WTC11 (cell line): Measurements from ENCODE around the gene TYROBP. TPM values are rescaled to one million over a fixed set of nuclear protein-coding genes. Genes with fewer than 3 reads are reported as not detected.

Source experiments
- ATAC-seq: fragments of 200-7000 bp; cut with Tn5 transposase; 2 replicates; pipeline ENCODE4 v1.10.0; 2021; ENCODE audit warnings: mild to moderate bottlenecking, moderate library complexity
- CTCF ChIA-PET: fragments of 300-600 bp; sonication (Branson Sonifier 250); formaldehyde crosslinking; loops from one replicate; lab custom pipeline; 2021; ENCODE audit warnings: antibody characterized with exemption; lab: Charles Lee
- POLR2A ChIA-PET: fragments of 350-600 bp; sonication (Branson Sonifier 250); formaldehyde crosslinking; loops from one replicate; lab custom pipeline; 2021; ENCODE audit warnings: antibody characterized with exemption; lab: Charles Lee
- DNase-seq: peaks from one replicate; pipeline ENCODE4 v3.0.0; 2021; ENCODE audit warnings: low spot score
- H3K27ac Mint-ChIP-seq: 2 replicates; pipeline ENCODE4 v1.8.0; 2021; ENCODE audit warnings: mixed read lengths
- H3K27me3 Mint-ChIP-seq: 2 replicates; pipeline ENCODE4 v1.8.0; 2021; ENCODE audit warnings: low read depth, mild to moderate bottlenecking, moderate library complexity, mixed read lengths
- H3K36me3 Mint-ChIP-seq: 2 replicates; pipeline ENCODE4 v1.8.0; 2021; ENCODE audit warnings: mixed read lengths
- H3K4me1 Mint-ChIP-seq: 2 replicates; pipeline ENCODE4 v1.8.0; 2022; ENCODE audit warnings: mixed read lengths
- H3K4me3 Mint-ChIP-seq: 2 replicates; pipeline ENCODE4 v1.8.0; 2021; ENCODE audit warnings: mild to moderate bottlenecking, moderate library complexity, mixed read lengths
- H3K9me3 Mint-ChIP-seq: 2 replicates; pipeline ENCODE4 v1.8.0; 2021; ENCODE audit warnings: mixed read lengths
- CBFB ChIP-seq: sonication (generic); formaldehyde crosslinking; IDR thresholded peaks from 2 replicates; pipeline ENCODE4 v1.8.1; 2022; ENCODE audit warnings: mild to moderate bottlenecking, low read depth, missing genetic modification reagents
- EMX1 ChIP-seq: fragments of 250-450 bp; sonication (Bioruptor Pico); IDR thresholded peaks from 2 replicates; pipeline ENCODE4 v1.8.0; 2021; ENCODE audit warnings: mild to moderate bottlenecking
- FOXK1 ChIP-seq: sonication (generic); formaldehyde crosslinking; IDR thresholded peaks from 2 replicates; pipeline ENCODE4 v1.8.0; 2022; ENCODE audit warnings: mild to moderate bottlenecking, moderate library complexity, missing genetic modification reagents
- HMGA2 ChIP-seq: fragments of 250-450 bp; sonication (Bioruptor Pico); IDR thresholded peaks from 2 replicates; pipeline ENCODE4 v1.4.0; 2021; ENCODE audit warnings: mild to moderate bottlenecking, moderate library complexity
- HMGXB4 ChIP-seq: sonication (generic); formaldehyde crosslinking; IDR thresholded peaks from 2 replicates; pipeline ENCODE4 v1.8.1; 2023; ENCODE audit warnings: mild to moderate bottlenecking, moderate library complexity, missing genetic modification reagents
- MLX ChIP-seq: sonication (generic); formaldehyde crosslinking; IDR thresholded peaks from 2 replicates; pipeline ENCODE4 v1.8.1; 2023; ENCODE audit warnings: mild to moderate bottlenecking, missing genetic modification reagents, moderate library complexity
- MYBL2 ChIP-seq: sonication (generic); formaldehyde crosslinking; IDR thresholded peaks from 2 replicates; pipeline ENCODE4 v1.8.1; 2023; ENCODE audit warnings: mild to moderate bottlenecking, moderate library complexity, missing genetic modification reagents
- NFATC4 ChIP-seq: fragments of 250-450 bp; sonication (Bioruptor Pico); IDR thresholded peaks from 2 replicates; pipeline ENCODE4 v1.9.0; 2021; ENCODE audit warnings: mild to moderate bottlenecking
- NFE2L1 ChIP-seq: sonication (generic); formaldehyde crosslinking; IDR thresholded peaks from 2 replicates; pipeline ENCODE4 v1.8.1; 2023; ENCODE audit warnings: missing genetic modification reagents
- NR2C2 ChIP-seq: sonication (generic); formaldehyde crosslinking; IDR thresholded peaks from 2 replicates; pipeline ENCODE4 v1.8.0; 2022; ENCODE audit warnings: mild to moderate bottlenecking, missing genetic modification reagents
- SMAD4 ChIP-seq: sonication (generic); formaldehyde crosslinking; IDR thresholded peaks from 2 replicates; pipeline ENCODE4 v1.8.0; 2022; ENCODE audit warnings: mild to moderate bottlenecking, missing genetic modification reagents
- SOX15 ChIP-seq: fragments of 250-450 bp; sonication (Bioruptor Pico); IDR thresholded peaks from 2 replicates; pipeline ENCODE4 v1.9.0; 2021; ENCODE audit warnings: mild to moderate bottlenecking
- SP1 ChIP-seq: sonication (generic); formaldehyde crosslinking; conservative IDR thresholded peaks from 2 replicates; pipeline ENCODE4 v1.8.1; 2022; ENCODE audit warnings: missing genetic modification reagents
- TCF7 ChIP-seq: sonication (generic); formaldehyde crosslinking; IDR thresholded peaks from 2 replicates; pipeline ENCODE4 v1.8.0; 2022; ENCODE audit warnings: mild to moderate bottlenecking, low read depth, missing genetic modification reagents, moderate library complexity
- TP53 ChIP-seq: sonication (generic); formaldehyde crosslinking; IDR thresholded peaks from 2 replicates; pipeline ENCODE4 v1.8.1; 2023; ENCODE audit warnings: mild to moderate bottlenecking, missing genetic modification reagents
- ZNF121 ChIP-seq: sonication (generic); formaldehyde crosslinking; IDR thresholded peaks from 2 replicates; pipeline ENCODE4 v1.8.0; 2023; ENCODE audit warnings: missing genetic modification reagents
- ZNF138 ChIP-seq: sonication (generic); formaldehyde crosslinking; conservative IDR thresholded peaks from 2 replicates; pipeline ENCODE4 v1.8.1; 2022; ENCODE audit warnings: mild to moderate bottlenecking, moderate library complexity, missing genetic modification reagents
- ZNF317 ChIP-seq: sonication (generic); formaldehyde crosslinking; IDR thresholded peaks from 2 replicates; pipeline ENCODE4 v1.8.1; 2023; ENCODE audit warnings: low read depth, mild to moderate bottlenecking, moderate library complexity, missing genetic modification reagents, borderline replicate concordance
- ZNF396 ChIP-seq: fragments of 250-450 bp; sonication (Bioruptor Pico); IDR thresholded peaks from 2 replicates; pipeline ENCODE4 v1.8.0; 2021; ENCODE audit warnings: mild to moderate bottlenecking, moderate library complexity, borderline replicate concordance
- total RNA-seq: library from RNA; stranded (reverse); gene quantifications from 3 replicates; pipeline ENCODE4 v1.2.3, GENCODE V29; 2021
- TF ChIP-seq, protein P1 (sequence below): sonication (generic); formaldehyde crosslinking; IDR thresholded peaks from 2 replicates; pipeline ENCODE4 v1.8.1; 2023; ENCODE audit warnings: mild to moderate bottlenecking, missing genetic modification reagents, moderate library complexity
- TF ChIP-seq, protein P2 (sequence below): fragments of 250-450 bp; sonication (Bioruptor Pico); IDR thresholded peaks from 2 replicates; pipeline ENCODE4 v2.1.2; 2022; ENCODE audit warnings: mild to moderate bottlenecking, moderate library complexity
- TF ChIP-seq, protein P3 (sequence below): sonication (generic); formaldehyde crosslinking; IDR thresholded peaks from 2 replicates; pipeline ENCODE4 v1.8.1; 2023; ENCODE audit warnings: mild to moderate bottlenecking, missing genetic modification reagents, borderline replicate concordance
- TF ChIP-seq, protein P4 (sequence below): sonication (generic); formaldehyde crosslinking; IDR thresholded peaks from 2 replicates; pipeline ENCODE4 v1.8.0; 2022; ENCODE audit warnings: mild to moderate bottlenecking, missing genetic modification reagents

Gene TYROBP
- total RNA-seq, 1 experiment from 2014 or later: 0.46 TPM

- TF ChIP-seq, protein P1, sequence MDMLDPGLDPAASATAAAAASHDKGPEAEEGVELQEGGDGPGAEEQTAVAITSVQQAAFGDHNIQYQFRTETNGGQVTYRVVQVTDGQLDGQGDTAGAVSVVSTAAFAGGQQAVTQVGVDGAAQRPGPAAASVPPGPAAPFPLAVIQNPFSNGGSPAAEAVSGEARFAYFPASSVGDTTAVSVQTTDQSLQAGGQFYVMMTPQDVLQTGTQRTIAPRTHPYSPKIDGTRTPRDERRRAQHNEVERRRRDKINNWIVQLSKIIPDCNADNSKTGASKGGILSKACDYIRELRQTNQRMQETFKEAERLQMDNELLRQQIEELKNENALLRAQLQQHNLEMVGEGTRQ (CRISPR knock-in tag): peak; percentile 88
- TF ChIP-seq SOX15 (CRISPR knock-in tag) (no peak), MYBL2 (peak; percentile 68; the same call in 1 of the 2 replicates), NFE2L1 (CRISPR knock-in tag) (no peak), SP1 (CRISPR knock-in tag) (peak; percentile 96)
- TF ChIP-seq, all 79 proteins: peak for 13
These were observed 23.2 kb upstream of the TYROBP start (continued) for GRCh38 chr19:35931161-35931873.

GRCh38 chr19:35929876-35930275 is 21.8 kb upstream of the TYROBP start:
- CTCF ChIA-PET: no interaction called here
- ATAC-seq: no peak
- Mint-ChIP-seq H3K27me3 (peaks cover 14% of the 10 kb centered on the region), H3K4me3 (no peak overlapping the region)
- TF ChIP-seq TCF7 (CRISPR knock-in tag): no peak
- no peak for TF ChIP-seq TP53 (CRISPR knock-in tag)
- TF ChIP-seq, all 79 proteins: peak for 0
- peaks cover 15% of the 10 kb centered on the region for H3K4me1 Mint-ChIP-seq
- DNase-seq: no peak
- POLR2A ChIA-PET: no interaction called here
- H3K36me3 Mint-ChIP-seq: 0 out of 2 replicates have a peak, but pooled peaks cover 6% of the 10 kb centered on the region
- H3K9me3 Mint-ChIP-seq: peaks cover 14% of the 10 kb centered on the region
- H3K27ac Mint-ChIP-seq: peak overlapping the region; percentile 3; the same call in 1 of the 2 replicates

DNA sequence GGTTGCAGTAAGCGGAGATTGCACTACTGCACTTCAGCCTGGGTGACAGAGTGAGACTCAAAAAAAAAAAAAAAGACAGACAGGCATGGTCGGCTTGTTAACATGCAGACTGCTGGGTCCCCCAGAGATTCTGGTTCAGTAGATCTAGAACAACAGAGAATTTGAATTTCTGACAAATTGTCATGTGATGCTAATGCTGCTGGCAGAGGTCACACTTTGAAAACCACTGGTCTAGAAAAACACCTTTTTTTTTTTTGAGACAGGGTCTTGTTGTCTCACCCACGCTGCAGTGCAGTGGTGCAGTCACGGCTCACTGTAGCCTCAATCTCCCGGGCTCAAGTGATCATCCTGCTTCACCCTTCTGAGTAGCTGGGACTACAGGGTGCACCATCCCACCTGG is 20.4 kb upstream of the TYROBP start:
- ChIA-PET POLR2A (no interaction called here), CTCF (interaction anchor here (0.9 kb wide), 1 partner anchor 10 kb away, joined by 3 read pairs; no protein-coding TSS in a partner anchor)
- no peak for DNase-seq
- no peak for ATAC-seq
- H3K36me3 Mint-ChIP-seq: 0 out of 2 replicates have a peak, but pooled peaks cover 6% of the 10 kb centered on the region
- peaks cover 21% of the 10 kb centered on the region for H3K4me1 Mint-ChIP-seq
- peaks cover 14% of the 10 kb centered on the region for H3K9me3 Mint-ChIP-seq
- TF ChIP-seq EMX1 (CRISPR knock-in tag): no peak
- TF ChIP-seq ZNF138: no peak
- TF ChIP-seq, protein P2, sequence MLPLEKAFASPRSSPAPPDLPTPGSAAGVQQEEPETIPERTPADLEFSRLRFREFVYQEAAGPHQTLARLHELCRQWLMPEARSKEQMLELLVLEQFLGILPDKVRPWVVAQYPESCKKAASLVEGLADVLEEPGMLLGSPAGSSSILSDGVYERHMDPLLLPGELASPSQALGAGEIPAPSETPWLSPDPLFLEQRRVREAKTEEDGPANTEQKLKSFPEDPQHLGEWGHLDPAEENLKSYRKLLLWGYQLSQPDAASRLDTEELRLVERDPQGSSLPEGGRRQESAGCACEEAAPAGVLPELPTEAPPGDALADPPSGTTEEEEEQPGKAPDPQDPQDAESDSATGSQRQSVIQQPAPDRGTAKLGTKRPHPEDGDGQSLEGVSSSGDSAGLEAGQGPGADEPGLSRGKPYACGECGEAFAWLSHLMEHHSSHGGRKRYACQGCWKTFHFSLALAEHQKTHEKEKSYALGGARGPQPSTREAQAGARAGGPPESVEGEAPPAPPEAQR (CRISPR knock-in tag): no peak
- TF ChIP-seq CBFB (CRISPR knock-in tag): no peak
- no peak for TF ChIP-seq MLX (CRISPR knock-in tag)
- no peak for TF ChIP-seq ZNF317 (CRISPR knock-in tag)
- no peak for TF ChIP-seq NR2C2 (CRISPR knock-in tag)
- TF ChIP-seq HMGXB4 (CRISPR knock-in tag): no peak
- no peak for TF ChIP-seq ZNF396 (CRISPR knock-in tag)
- TF ChIP-seq SMAD4: no peak
- TF ChIP-seq ZNF121 (CRISPR knock-in tag): no peak
- TF ChIP-seq FOXK1 (CRISPR knock-in tag): no peak
- TF ChIP-seq, protein P3, sequence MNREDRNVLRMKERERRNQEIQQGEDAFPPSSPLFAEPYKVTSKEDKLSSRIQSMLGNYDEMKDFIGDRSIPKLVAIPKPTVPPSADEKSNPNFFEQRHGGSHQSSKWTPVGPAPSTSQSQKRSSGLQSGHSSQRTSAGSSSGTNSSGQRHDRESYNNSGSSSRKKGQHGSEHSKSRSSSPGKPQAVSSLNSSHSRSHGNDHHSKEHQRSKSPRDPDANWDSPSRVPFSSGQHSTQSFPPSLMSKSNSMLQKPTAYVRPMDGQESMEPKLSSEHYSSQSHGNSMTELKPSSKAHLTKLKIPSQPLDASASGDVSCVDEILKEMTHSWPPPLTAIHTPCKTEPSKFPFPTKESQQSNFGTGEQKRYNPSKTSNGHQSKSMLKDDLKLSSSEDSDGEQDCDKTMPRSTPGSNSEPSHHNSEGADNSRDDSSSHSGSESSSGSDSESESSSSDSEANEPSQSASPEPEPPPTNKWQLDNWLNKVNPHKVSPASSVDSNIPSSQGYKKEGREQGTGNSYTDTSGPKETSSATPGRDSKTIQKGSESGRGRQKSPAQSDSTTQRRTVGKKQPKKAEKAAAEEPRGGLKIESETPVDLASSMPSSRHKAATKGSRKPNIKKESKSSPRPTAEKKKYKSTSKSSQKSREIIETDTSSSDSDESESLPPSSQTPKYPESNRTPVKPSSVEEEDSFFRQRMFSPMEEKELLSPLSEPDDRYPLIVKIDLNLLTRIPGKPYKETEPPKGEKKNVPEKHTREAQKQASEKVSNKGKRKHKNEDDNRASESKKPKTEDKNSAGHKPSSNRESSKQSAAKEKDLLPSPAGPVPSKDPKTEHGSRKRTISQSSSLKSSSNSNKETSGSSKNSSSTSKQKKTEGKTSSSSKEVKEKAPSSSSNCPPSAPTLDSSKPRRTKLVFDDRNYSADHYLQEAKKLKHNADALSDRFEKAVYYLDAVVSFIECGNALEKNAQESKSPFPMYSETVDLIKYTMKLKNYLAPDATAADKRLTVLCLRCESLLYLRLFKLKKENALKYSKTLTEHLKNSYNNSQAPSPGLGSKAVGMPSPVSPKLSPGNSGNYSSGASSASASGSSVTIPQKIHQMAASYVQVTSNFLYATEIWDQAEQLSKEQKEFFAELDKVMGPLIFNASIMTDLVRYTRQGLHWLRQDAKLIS (CRISPR knock-in tag): no peak
- TF ChIP-seq NFATC4: no peak
- TF ChIP-seq, protein P4, sequence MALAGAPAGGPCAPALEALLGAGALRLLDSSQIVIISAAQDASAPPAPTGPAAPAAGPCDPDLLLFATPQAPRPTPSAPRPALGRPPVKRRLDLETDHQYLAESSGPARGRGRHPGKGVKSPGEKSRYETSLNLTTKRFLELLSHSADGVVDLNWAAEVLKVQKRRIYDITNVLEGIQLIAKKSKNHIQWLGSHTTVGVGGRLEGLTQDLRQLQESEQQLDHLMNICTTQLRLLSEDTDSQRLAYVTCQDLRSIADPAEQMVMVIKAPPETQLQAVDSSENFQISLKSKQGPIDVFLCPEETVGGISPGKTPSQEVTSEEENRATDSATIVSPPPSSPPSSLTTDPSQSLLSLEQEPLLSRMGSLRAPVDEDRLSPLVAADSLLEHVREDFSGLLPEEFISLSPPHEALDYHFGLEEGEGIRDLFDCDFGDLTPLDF (CRISPR knock-in tag): no peak
- TF ChIP-seq HMGA2 (CRISPR knock-in tag): no peak
- no peak overlapping the region for H3K4me3 Mint-ChIP-seq
- H3K27ac Mint-ChIP-seq: no peak overlapping the region
- peaks cover 14% of the 10 kb centered on the region for H3K27me3 Mint-ChIP-seq
